ENCODE measurements around the gene PALM.
"Not testable (repeated sequence)": the region's sequence is repeated elsewhere in the genome, so short reads cannot be mapped to it uniquely, and the experiment has no call there.

The PALM gene

DNA sequence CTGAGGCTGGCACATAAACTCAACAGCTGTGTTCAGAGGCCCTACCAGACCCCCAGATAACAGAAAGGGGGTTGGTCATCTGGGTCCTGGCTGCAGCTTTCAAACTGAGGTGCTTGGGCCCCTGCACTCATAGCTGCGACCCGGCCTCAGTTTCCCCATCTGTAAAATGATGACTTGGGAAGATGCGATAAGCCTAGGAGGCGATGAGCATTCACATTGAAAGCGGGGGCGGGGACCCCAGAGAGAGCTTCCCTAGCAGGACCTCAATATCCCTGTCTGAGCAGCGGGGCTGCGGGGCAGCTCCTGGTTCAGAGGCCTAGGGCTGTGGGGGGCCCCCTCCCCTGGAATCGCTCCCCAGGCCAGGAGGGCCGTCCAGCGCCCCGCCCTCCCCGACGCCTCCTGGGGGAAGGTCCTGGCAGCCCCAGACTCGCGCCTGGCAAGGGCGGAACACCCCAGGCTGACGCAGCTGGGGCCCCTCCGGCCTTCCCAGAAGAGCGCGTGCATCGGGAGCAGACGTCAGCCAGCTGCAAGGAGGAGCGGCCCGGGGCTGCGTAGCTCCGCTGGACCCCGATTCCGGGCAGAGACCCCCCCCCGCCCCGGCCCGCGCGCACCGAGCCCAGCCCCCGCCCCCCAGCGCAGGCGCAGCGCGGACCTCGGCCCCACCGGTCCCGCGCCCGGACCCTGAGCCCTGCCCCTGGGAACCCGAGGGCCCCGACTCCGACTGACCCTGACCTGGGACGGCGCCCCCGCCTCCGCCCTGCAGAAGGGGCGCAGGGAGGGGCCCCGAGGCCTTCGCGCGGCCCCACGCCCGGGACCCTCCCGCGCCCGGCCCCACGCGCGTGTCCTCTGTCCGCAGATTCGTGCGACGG lies 29.1 kb upstream of the PALM start:
- peak in 1 of 4 experiments; percentile 35 for DNase-seq

- peak; percentile 99 to 100 (median 99) for DNase-seq
Measured at GRCh38 chr19:680287-681028, 28.3 kb upstream of the PALM start.

GRCh38 chr19:681029-682019 lies 27.4 kb upstream of the PALM start:
- DNase-seq, result no peak

GRCh38 chr19:682678-683320 lies 25.9 kb upstream of the PALM start:
- DNase-seq, result no peak

GRCh38 chr19:685454-685931 lies 23.2 kb upstream of the PALM start:
- no peak for DNase-seq

GRCh38 chr19:686589-687297 lies 22.0 kb upstream of the PALM start:
- no peak for DNase-seq

- DNase-seq, result no peak
Measured at GRCh38 chr19:687569-688166, 21.1 kb upstream of the PALM start.

DNA sequence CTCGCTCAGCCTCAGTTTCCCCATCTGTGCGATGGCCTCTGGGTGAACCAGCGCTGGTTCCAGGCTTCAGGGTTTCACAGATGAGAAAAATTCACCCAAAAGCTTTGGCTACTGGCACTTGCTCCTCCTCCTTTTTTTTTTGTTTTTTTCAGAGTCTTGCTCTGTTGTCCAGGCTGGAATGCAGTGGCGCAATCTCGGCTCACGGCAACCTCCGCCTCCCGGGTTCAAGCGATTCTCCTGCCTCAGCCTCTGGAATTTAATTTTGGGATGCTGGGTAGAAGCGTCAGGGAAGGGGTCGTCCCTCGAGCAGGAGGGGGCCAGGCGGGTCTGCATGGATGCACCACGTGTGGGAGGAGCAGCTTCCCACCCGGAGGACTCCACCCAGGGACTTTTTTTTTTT lies 20.5 kb upstream of the PALM start:
- no peak for DNase-seq

DNA sequence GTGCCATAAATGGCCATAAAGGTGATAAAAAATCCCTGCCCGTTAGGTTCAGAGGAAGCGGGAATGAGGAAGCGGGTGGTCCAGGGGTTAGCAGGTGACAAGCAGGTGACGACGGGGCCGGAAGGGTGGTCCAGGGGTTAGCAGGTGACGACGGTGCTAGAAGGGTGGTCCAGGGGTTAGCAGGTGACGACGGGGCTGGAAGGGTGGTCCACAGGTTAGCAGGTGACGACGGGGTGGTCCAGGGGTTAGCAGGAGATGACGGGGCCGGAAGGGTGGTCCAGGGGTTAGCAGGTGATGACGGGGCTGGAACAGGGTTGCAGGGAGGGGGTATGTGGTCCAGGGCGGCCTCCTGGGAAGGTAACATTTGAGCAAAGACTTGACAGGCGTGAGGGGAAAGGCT lies 19.7 kb upstream of the PALM start:
- no peak for DNase-seq

DNA sequence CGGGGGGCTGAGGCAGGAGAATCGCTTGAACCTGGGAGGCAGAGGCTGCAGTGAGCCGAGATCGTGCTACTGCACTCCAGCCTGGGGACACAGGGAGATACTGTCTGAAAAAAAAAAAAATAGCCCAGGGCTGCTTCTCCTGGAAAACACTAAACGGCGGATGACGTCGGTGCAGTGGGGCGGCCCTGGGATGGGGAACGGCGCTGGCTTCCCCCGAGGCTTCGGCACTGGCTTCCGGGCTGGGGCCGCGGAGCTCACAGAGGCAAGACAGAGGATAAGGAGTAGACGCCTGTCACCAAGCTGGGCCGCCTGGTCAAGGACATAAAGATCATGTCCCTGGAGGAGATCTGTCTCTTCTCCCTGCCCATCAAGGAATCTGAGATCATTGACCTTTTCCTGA lies 18.5 kb upstream of the PALM start:
- DNase-seq, result no peak

DNA sequence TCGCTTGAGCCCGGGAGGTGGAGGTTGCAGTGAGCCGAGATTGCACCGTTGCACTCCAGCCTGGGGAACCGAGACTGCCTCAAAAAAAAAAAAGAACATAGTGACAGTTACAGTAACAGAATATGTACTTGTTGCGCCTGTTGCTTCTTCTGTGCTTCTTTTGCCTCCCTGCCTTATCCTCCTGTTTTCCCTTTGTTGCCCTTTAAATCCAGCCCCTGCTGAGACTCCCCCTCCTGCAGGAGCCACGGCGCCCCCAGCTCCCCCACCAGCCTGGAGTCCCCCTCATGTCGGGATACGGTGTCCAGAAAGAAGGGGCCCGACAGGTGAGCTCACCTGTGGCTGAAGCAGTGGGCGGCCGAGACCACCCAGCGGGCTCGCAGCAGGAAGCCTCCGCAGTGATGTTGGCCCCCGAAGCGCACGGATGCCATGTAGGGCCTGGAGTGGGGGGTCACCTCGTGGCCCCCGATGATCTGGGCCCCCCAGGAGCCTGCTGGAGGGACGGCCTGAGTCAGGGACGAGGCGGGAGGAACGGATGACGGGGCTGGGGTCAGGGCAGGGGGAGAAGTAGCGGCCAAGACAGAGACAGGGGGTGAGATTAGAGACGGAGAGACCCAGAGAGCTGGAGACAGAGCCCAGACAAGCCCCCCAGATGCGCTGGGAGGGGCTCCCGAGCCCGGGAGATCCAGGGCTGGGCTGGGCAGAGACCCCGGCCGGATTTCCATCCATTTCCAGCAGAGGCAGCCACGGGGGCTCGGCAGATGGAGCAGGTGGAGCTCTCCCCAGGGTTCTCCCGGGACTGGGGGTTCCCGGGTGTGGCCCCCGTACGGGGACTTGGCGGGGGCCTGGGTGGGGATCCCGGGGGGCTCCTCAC lies 14.0 kb upstream of the PALM start:
- no peak for DNase-seq

- no peak for DNase-seq
Measured at GRCh38 chr19:695352-695949, 13.3 kb upstream of the PALM start, which contains the start of gene PRSS57. Gene PRSS57, minus strand, starts transcription at chr19:695452. Its CDS starts 22 bp downstream, at chr19:695430.

GRCh38 chr19:698529-698928 lies 10.2 kb upstream of the PALM start:
- not testable (repeated sequence) for DNase-seq

GRCh38 chr19:699885-700284 lies 8.8 kb upstream of the PALM start:
- not testable (repeated sequence) for DNase-seq

- DNase-seq, result not testable (repeated sequence)
Measured at GRCh38 chr19:702847-703246, 5.9 kb upstream of the PALM start.

GRCh38 chr19:703329-703650 lies 5.4 kb upstream of the PALM start:
- no peak for DNase-seq

DNA sequence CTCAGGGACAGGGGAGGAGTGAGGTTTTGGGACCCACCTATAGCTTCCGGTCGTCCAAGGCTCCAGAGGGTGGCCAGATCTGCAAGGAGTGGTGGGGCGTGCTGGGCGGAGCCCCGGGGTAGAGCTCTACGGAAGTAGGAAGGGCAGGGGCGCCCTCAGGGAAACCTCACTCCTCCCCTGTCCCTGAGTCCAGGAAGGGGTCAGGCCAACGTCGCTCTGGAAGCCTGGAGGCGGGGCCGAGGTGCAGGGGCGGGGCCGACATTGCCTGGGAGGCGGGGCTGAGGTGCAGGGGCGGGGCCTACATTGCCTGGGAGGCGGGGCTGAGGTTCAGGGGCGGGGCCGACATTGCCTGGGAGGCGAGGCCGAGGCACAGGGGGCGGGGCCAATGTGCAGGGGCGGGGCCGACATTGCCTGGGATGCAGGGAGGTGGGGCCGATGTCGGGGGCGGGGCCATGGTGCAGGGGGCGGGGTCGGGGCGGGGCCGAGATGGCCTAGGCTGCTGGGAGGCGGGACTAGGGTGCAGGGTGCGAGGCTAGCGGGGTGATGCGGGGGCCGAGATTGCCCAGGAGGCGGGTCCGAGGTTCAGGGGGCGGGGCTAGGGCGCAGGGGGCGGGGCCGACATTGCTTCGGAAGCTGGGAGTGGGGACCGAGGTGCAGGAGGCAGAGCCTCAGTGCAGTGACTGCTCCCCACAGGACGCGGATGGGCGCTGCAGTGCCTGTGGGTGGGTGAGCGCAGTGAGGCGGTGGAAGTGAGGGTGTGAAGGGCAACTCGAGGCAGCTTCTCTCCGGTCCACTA lies 4.9 kb upstream of the PALM start:
- peak; percentile 34 to 52 (median 44) for DNase-seq

DNA sequence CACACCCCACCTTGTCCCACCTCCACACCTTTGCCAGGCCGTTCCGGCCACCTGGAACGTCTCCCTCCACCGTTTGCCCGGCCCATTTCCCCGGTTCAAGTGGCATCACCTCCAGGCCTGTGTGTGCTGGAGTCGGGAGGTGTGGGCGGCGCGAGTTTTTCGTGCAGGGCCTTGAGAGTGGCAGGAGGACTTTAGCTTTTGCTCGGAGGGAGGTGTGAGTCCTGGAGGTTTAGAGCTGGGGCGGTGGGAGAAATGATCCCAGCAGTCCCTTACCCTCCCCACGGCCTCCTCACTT lies 4.3 kb upstream of the PALM start:
- no peak for DNase-seq

Measured in activated naive CD4-positive, alpha-beta T cell (primary cell).